G401 (cell line): ENCODE measurements around the gene COL5A1. TPM values are rescaled to one million over a fixed set of nuclear protein-coding genes. Genes with fewer than 3 reads are reported as not detected.

Experiments
- DNase-seq: peaks from one replicate; pipeline ENCODE4 v3.0.0-alpha.2; 2015; ENCODE audit warnings: low spot score
- in situ Hi-C: cut with HindIII; loops from 2 replicates; pipeline ENCODE4 v1.10.0; 2016; ENCODE audit warnings: low sequenced_read_pairs, mixed read lengths
- total RNA-seq: library from RNA; depleted of rRNA; stranded (reverse); fragments of >200 nt; shearing (Covaris generic); gene quantifications from 2 replicates; pipeline ENCODE4 v1.2.3, GENCODE V29; 2014

Gene COL5A1
- total RNA-seq, 1 experiment from 2014 or later = 0.58 TPM

DNA sequence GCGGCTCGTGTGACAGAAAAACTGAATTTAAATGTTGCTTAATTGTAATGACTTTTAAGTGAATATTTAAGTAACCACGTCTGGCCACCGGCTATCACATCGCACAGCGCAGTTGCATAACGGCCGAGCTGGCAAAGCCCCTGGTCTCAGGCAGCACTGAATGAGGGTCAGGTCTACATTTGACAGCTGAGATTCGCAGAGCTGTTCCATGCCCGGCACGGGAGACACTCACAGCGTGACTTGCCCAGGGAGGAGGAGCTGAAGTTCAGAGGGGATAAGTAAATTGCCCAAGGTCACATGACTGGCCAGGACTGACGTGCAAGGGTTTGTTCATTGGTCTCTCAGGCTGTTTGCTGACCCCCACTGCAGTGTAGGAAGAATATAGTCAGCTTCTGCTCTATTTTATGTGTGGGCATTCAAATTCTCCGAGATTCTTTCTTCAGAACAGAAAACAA is 17.4 kb upstream of the COL5A1 start:
- no peak for DNase-seq
- in situ Hi-C loops = no loop called here

DNA sequence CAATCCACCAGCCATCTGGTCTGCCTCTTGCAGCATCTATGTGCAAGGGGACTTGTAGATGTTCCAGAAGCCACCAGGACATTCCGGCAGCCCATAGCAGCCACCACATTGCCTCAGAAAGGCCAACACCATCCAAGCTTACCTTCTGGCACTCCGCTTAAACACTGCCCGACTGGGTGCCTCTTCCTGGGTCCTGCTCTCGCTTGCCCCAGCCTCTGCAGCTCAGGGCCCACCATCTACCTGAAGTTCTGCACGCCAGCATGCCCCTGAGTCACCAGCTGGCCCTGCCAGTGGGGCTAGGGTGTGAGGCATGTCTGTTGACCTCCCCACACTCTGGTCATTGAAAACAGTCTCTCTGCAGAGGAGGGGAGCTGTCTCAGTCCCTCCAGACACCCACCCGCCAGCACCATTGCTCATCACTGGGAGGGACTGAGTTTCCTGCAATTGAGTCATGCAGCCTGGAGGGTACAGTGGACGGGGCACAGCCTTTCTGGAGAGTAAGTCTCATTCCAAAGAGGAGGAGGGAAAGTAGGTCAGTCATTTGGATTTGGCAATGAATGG is 16.9 kb upstream of the COL5A1 start:
- in situ Hi-C loops = no loop called here

DNA sequence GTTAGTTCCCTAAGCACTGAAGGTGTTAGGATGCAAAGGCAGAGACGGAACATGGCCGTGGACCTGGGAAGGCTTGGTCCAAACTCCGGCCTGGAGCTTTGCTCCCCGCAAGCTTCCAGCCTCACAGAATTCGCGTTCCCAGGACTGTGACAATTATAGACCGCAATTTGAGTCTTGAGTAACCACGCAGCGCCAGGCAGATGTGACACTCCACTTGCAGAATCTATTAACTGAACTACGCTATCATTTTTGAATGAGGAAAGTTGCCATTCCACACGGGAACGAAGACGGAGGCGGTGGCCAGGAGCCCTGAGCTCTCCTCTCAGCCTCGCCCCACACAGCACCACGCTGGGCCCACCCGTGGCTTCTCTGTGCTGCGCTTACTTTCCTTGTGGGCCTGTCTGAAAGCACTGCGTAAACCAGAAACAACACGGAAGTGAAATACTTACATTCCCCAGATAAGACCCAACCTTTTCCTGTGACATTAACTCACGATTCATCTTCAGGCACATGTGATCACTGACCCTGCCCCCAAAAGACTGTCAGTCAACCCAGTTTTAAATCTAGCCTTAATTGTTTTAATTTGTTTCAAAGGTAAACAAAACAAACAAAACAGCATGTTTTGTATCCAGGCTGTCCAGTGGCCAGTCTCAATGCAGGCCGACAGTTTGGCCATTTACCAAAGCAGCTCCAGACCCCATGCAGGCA is 16.1 kb upstream of the COL5A1 start:
- in situ Hi-C loops = no loop called here
- no peak for DNase-seq

More for the DNA sequence above, 16.9 kb upstream of the COL5A1 start:
- peak; percentile 44 for DNase-seq

DNA sequence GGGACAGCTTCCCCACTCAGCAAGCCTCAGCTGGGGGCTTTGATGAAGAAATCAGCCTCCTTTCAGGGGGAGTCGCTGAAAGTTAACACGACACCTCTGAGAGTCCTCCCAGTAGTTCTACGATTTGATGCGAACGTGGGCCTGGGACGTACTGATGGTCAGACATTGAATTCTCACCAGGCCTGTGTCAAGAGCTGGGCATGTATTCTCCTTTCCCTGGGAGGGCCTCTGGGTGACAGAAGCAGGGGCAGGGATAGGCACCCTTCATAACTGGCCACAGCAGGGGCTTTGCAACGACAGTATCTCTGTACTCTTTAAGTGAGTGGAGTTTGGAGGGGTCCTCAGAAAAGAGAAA is 15.6 kb upstream of the COL5A1 start:
- no peak for DNase-seq
- in situ Hi-C loops = no loop called here

DNA sequence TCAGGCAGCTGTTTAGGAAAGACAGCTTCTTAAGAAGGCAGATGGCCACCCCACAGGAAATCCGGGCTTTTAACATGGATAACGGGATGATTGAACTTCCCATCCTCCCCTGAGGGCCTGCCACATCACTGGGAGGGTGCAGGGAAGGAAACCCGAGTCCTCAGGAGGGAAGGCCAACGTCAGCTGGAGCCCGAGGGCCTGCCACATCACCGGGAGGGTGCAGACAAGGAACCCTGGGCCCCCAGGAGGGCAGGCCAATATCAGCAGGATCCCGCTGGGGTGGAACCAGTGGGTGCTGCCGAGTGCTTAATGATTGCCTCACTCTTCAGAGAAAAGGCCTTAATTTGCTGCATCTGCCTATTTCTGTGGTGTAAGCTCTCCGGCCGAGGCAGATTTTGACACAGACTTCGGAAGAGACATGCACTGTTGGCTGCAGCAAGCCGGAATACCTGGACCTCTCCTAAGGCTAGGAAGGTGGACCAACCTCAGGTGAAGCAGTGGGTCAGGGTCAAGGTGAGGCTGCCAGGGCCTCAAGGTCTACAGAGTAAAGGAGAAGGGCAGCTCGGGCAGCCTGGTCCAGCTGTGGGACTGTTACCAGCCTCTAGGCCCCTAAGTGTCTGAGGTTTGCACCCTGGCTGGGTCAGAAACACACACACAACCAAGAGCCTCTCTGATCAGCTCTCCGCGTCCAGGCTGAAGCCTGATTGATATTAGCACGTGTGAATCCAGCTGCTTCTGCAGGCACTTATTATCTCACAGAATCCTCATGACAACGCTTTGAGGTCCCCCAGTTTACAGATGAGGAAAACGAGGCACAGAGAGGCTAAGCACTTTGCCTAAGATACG is 14.8 kb upstream of the COL5A1 start:
- in situ Hi-C loops = no loop called here
- DNase-seq = no peak

DNA sequence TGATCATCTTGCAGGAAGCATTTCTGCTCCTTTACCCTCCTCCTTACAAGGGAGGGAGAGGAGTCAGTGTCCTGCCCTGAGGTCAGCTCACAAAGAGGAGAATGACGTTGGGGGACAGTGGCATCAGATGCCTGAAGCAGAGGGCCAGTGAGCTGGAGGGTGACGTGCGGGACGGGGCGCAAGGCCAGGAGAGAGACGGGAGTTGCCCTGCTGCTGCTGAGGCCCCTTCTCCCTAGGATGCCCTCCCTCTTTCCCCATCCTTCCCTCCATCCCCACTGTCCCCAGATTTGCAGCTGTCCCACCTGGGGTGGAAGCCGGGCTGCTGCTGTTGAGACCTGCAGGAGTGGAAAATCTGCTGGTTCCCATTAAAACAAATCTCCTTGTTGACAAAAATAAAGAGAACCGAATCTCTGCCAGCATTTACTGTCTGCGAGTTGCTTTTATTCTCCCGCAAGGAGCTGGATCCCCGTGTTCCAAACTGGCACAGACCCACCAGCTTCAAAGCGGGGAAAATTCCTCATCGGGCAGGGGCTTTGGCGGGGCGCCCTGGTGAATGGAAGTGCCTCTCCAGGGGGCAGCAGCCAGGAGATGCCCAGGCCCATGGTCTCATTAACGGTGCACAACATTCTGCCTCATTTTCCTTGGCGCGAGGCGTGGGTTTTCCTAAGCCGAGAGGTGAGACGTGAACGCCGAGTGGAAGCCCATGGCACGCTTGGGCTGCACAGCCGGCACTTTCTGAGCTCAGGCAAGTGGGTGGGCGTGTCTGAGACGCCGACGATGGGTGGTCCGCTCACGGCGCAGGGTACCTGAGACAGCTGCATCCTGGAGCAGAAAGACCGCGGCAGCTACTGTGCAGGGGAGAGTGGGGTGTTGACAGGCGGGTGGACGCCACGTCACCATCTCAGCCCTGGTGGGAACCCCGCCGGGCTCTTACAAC is 13.9 kb upstream of the COL5A1 start:
- in situ Hi-C loops = no loop called here
- DNase-seq = no peak

DNA sequence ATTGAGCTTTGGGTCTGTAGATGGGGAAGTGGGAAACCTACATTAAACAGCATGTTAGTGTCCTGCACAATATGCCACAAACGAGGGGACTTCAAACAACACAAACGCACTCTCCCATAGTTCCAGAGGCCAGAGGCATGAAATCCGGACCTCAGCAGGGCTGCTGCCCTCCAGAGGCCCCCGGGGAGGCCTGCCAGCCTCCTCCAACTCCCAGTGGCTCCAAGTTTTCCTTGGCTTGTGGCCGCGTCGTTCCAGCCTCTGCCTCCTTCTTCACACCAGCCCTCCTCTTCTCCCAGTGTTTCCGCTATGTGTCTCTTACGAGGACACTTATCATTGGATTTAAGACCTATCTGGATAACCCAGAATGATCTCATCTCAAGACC is 13.3 kb upstream of the COL5A1 start:
- in situ Hi-C loops = no loop called here
- no peak for DNase-seq

DNA sequence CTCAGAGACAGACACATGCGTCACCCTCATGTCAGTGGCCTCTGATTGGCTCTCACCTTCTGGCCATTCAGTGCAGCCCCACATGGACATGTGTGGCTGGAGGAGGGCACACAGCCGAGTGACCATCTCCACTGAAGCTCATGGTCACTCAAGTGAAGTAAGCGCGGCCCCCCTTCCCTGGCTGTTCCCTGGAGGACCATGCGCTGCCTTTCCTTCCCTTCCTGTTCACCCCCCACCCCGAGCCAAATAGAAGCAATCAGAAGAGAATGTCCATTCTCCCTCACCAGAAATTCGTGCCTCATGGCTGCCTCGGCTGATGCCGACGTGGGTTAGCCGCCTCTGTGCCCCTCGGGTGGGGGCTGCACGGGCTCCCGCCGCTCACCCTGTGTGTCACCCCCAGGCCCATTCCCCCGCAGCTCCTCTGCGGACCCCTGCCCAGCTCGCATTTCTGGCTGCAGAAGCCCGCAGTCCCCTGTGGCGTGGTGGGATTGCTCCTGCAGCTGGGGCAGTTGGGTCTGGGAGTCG is 12.5 kb upstream of the COL5A1 start:
- DNase-seq = no peak

DNA sequence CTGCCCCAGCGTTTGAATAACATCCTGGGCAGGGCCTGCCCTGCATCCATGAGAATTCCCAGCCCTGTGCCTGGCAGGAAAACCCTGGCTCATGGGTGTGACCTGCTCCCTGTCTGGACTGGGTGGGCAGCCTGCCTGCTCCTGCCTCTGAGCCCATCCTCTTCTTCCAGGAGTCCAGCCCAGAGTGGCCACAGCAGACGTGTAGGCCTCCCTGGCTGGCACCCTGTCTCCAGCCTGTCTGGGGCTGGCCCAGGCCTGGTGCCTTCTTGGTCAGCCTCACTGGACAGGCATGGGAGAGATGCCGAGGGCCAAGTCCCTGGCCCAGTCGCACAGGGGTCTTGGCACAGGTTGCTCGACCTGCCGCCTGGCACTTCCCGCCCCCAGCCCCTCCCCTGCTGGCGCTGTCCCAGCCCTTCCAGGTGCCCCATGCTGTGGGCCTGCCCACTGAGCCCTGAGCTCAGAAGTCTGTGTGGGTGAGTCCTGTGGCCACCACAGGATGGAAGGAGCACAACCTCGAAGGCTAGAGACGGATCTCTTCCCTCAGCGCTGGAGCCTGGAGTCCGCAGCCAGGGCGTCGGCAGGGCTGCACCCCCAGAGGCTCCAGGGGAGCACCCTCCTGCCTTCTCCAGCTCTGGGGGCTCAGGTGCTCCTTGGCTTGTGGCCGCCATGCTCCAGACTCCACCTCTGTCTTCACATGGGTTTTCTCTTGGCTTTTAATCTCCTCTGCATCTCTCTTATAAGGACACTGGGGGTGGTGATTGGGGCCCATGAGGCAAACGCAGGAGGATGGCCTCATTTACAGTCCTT is 11.8 kb upstream of the COL5A1 start:
- DNase-seq = no peak
- in situ Hi-C loops = no loop called here

More for the DNA sequence above, 12.5 kb upstream of the COL5A1 start:
- in situ Hi-C loops = no loop called here

DNA sequence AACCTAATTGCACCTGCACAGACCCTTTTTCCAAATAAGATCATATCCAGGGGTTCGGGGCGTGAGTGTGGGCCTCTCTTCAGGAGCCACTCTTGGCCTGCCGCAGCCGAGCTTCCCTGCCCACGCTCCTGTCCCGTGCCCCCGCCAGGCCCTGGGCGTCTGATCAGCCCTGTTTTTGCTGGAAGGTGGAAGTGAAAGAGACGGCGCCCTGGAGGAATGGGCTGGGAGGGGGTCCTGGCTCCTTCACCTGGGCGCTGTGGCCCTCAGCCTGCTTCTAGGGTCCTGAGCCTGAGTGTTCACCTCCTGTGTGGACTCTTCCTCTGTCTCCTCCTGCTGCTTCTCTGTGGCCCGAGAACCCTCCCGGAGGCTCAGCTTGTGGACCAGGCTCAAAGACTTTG is 11.2 kb upstream of the COL5A1 start:
- in situ Hi-C loops = no loop called here
- DNase-seq = no peak

DNA sequence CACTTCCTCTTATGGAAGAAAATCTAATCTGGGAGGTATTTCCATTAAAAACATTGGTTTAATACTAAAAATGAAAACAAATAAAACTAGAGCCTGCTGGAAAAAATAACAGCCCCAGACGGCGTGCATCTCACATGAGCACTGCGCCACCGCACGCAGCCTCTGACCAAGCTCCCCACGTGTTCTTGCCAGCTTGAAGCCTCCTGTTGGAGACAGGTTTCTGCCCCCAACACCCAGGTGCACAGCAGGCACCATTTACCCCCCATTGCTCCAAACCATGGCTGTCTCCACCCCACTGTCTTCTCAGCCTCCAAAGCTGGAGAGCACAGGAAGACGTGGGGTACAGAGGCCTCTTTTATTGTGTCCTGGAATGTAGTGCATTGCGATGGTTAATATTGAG is 10.7 kb upstream of the COL5A1 start:
- in situ Hi-C loops = no loop called here

DNA sequence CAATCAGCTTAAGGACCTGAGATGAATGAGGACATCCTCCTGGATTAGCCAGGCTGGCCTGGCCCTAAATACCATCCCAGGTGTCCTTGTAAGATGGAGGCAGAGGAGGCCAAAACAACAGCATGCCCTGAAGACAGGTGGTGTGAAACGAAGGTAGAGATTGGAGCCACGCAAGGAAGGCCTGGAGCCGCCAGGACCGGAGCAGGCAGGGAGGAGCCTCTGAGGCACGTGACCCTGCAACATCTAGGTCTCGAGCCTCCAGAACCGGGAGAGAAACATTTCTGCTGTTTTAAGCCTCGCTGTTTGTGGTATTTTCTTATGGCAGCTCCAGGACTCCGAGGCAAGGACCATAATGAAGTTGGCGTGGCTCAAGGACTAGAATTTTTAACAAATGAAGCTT is 9.7 kb upstream of the COL5A1 start:
- in situ Hi-C loops = no loop called here
- DNase-seq = no peak

More for the DNA sequence above, 10.7 kb upstream of the COL5A1 start:
- no peak for DNase-seq

DNA sequence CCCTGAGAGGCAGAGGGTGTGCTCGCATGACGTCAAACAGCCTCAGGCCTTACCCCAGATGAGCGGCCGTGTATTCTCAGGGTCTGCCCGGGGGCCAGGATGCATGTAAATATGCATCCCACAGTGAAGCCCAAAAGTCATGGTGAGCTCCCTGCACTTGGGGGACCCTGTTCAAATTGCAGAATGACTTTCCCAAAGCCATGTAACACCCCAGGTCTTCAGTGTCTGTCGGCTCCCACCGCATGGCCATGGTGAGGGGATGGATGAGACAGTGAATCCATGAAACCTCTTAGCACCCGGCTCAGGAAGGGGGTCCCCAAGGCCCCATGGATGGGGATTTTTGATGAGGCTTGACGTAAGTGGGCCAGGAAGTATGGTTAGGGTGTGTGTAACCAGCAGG is 9.3 kb upstream of the COL5A1 start:
- no peak for DNase-seq
- in situ Hi-C loops = no loop called here

DNA sequence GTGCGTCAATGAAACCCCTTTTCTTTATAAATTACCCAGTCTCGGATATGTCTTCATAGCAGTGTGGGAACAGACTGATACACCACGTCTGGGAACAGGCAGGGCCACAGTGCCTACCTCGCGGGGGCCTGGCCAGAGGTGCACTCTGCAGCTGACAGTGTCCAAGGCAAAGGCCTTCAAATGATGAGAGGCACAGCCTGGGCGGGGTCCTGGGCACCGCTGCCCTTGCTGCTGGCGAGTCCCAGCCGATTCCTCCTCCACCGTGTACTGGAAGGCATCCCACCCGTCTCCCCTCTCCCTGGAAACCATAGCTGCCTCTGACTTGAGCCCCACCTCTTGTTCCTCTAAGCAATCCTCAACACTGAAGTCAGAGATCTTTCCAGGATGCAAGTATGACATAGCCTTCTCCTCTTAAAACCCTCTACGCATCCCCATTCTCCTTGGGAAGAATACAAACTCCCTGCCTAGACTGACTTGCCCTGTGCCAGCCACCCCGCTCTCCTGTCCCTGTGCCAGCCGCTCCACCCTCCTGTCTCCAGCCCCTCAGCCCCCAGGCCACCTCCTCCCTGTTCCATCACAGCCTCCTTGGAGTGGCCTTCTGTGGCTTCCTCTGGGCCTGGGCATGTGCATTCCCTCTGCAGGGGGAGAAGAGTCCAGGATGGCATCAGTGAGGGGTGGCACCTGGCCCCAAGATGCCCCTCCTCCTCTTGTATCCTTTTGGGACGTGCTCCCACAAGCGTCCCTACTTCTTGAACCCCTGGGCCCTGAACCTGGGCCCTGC is 8.1 kb upstream of the COL5A1 start:
- DNase-seq = no peak
- in situ Hi-C loops = no loop called here

DNA sequence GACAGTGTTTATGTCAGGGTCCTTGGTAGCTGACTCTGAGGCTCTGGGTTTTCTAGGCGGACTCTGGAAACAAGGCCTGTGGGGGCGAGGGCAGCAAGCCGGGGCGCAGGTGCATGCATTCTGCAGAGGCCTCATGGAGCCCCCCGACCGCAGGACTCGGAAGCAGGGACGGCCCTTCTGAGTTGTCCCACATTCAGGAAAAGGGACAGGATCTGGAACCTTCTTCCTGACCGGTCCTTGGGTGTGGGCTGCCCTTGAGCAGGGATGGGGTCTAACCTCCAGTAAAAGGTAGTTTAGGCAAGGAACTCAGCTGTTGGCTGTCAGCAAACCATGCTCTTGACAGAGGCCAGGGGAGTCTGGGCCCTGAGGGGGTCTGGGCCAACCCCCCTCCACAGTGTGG is 7.4 kb upstream of the COL5A1 start:
- in situ Hi-C loops = no loop called here
- DNase-seq = no peak

DNA sequence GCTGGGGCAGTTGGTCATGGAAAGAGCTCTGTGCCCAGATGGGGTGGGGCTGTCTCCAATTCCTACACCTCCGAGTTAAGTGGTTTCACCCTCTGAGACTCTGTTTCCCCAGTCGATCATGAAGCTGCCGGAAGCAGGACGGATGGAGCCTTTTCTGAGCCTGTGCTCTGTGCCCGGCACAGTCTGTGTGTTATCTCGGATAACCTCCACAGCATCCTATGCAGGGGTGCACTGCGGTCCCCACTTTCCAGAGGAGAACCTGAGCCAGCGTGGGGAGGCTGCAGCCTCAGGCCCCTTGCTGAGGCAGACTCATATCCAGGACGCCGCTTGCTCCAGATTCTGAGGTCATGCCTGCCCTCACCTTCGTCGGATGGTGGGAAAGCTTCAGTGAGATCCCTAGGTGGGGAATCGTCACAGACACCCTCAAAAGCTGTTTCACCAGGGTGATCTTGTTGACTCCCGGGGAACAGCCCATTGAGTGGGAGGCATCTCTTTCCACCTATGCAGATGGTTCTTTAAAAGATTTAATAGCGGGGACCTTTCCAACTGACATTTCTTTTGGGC is 6.9 kb upstream of the COL5A1 start:
- no peak for DNase-seq
- in situ Hi-C loops = no loop called here

DNA sequence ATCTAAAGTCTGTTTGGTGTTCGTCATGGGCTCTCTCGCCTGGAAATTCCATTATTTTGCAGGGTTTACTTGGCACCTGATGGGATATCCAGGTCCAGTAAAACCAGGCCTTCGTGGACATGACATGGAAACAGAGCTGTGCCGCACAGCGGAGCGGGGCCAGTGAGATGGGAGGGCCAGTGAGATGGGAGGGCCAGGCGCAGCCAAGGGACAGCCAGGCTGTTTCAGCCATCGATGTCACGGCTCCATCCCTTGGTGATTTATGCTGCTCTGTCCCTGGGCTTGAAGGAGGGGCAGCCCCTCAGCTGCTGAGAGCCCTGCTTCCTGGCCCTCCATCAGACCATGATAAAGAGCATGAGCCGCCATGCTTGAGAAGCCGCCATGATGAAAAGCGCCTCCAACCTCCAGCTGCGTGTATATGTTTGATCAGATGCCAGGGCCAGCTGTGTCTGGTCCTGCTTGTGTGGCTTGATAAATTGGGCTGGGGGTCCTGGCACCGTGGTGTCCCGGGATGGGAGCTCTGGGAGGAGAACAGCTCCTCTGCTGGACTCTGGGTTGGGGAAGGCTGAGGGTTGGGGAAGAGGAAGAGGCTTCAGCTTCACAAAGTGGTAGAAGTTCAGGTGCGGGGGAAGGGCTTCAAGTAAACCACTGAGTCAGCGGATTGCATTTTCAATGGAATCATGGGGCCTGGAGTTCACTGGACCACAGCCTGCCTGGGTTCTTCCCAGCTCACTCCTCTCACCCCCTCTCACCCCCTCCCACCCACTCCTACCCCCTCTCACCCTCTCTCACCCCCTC is 6.1 kb upstream of the COL5A1 start:
- in situ Hi-C loops = no loop called here
- no peak for DNase-seq
